H1 (cell line): ENCODE results near the gene LY86. TPM values are rescaled to one million over a fixed set of nuclear protein-coding genes. Genes with fewer than 3 reads are reported as not detected.

ENCODE experiments used
- CTCF ChIA-PET: fragments of 300-600 bp; sonication (Branson Sonifier 250); formaldehyde crosslinking; loops from one replicate; lab custom pipeline; 2021; ENCODE audit not compliant: partially characterized antibody; lab: Charles Lee
- POLR2A ChIA-PET: fragments of 300-600 bp; sonication (Branson Sonifier 250); formaldehyde crosslinking; loops from one replicate; lab custom pipeline; 2021; ENCODE audit warnings: inconsistent platforms; ENCODE audit not compliant: partially characterized antibody; lab: Charles Lee
- DNase-seq, 2 experiments: peaks; one replicate each; pipeline versions ENCODE4 v3.0.0 to v3.0.0-alpha.2; 2010 to 2022; ENCODE audit warnings: low spot score in 2 of 2, low read depth in 1 of 2, mixed read lengths in 1 of 2
- FAIRE-seq: peaks from 2 replicates; lab custom pipeline; 2011; peaks lifted over from hg19 to GRCh38; lab: Jason Lieb, UNC
- H2AFZ ChIP-seq: 2 replicates; pipeline ENCODE4 v1.8.1; 2012; ENCODE audit warnings: low read length, inconsistent platforms
- H2AK5ac ChIP-seq: 2 replicates; pipeline ENCODE4 v1.6.1; 2013; ENCODE audit warnings: low read depth, low read length
- H2BK120ac ChIP-seq: replicated peaks from 2 replicates; pipeline ENCODE3; 2013; ENCODE audit warnings: low read depth, low read length, inconsistent platforms
- H2BK12ac ChIP-seq: 2 replicates; pipeline ENCODE4 v1.6.1; 2013; ENCODE audit warnings: low read depth, low read length
- H2BK15ac ChIP-seq: 2 replicates; pipeline ENCODE4 v1.6.1; 2013; ENCODE audit warnings: low read length
- H2BK20ac ChIP-seq: 2 replicates; pipeline ENCODE4 v1.6.1; 2013; ENCODE audit warnings: low read length
- H2BK5ac ChIP-seq: 2 replicates; pipeline ENCODE4 v1.6.1; 2013; ENCODE audit warnings: low read depth, low read length
- H3K14ac ChIP-seq: 2 replicates; pipeline ENCODE4 v1.6.1; 2013; ENCODE audit warnings: inconsistent platforms; ENCODE audit not compliant: insufficient read length
- H3K18ac ChIP-seq: 2 replicates; pipeline ENCODE4 v1.6.1; 2013; ENCODE audit warnings: low read length; ENCODE audit errors: extremely low read depth
- H3K23ac ChIP-seq: 2 replicates; pipeline ENCODE4 v1.6.1; 2013; ENCODE audit warnings: inconsistent platforms; ENCODE audit not compliant: insufficient read length
- H3K23me2 ChIP-seq: 2 replicates; pipeline ENCODE4 v1.6.1; 2013; ENCODE audit warnings: low read depth, low read length
- H3K27ac ChIP-seq: 2 replicates; pipeline ENCODE4 v1.6.1; 2011; ENCODE audit warnings: low read depth, low read length, inconsistent platforms
- H3K27me3 ChIP-seq, 4 experiments: replicated peaks in 1 of 4; 1 replicate in 1 of 4; 2 replicates in 3 of 4; pipeline versions ENCODE4 v1.6.1 to v1.8.1; 2011 to 2013; ENCODE audit warnings: low read length in 3 of 4, mild to moderate bottlenecking in 3 of 4, inconsistent platforms in 2 of 4, mixed read lengths in 2 of 4, moderate library complexity in 1 of 4; ENCODE audit not compliant: control insufficient read depth in 3 of 4, insufficient read depth in 3 of 4; ENCODE audit errors: extremely low read depth in 1 of 4
- H3K36me3 ChIP-seq, 4 experiments: 2 replicates each; pipeline versions ENCODE4 v1.6.1 to v1.8.1; 2011 to 2013; ENCODE audit warnings: mild to moderate bottlenecking in 4 of 4, low read length in 3 of 4, moderate library complexity in 2 of 4, control low read depth in 1 of 4, inconsistent platforms in 1 of 4; ENCODE audit not compliant: insufficient read depth in 4 of 4, control insufficient read depth in 2 of 4
- H3K4ac ChIP-seq: replicated peaks from 2 replicates; pipeline ENCODE3; 2013; ENCODE audit warnings: low read length, low read depth, mixed read lengths, inconsistent platforms; ENCODE audit not compliant: insufficient read length
- H3K4me1 ChIP-seq, 4 experiments: replicated peaks in 1 of 4; 1 replicate in 1 of 4; 2 replicates in 3 of 4; pipeline versions ENCODE4 v1.6.1 to v1.8.1; 2011 to 2013; ENCODE audit warnings: low read length in 3 of 4, inconsistent platforms in 2 of 4, mixed read lengths in 1 of 4; ENCODE audit not compliant: insufficient read depth in 4 of 4, control insufficient read depth in 3 of 4
- H3K4me2 ChIP-seq, 2 experiments: 2 replicates each; pipeline versions ENCODE4 v1.6.1 to v1.8.1; 2011 to 2013; ENCODE audit warnings: low read depth in 2 of 2, low read length in 2 of 2, control low read depth in 1 of 2, inconsistent platforms in 1 of 2, mild to moderate bottlenecking in 1 of 2; ENCODE audit not compliant: insufficient read depth in 1 of 2
- H3K4me3 ChIP-seq, 4 experiments: fragments of 200-600, 300-600 bp in 1 of 4; sonication (generic), shearing (Covaris generic), sonication (Bioruptor Twin) in 1 of 4; 2 replicates each; pipeline versions ENCODE4 v1.5.1 to v1.8.1; 2011 to 2016; ENCODE audit warnings: low read length in 4 of 4, low read depth in 3 of 4, control low read depth in 2 of 4, inconsistent platforms in 2 of 4, mild to moderate bottlenecking in 2 of 4, mixed read lengths in 1 of 4, moderate library complexity in 1 of 4; ENCODE audit not compliant: insufficient read depth in 2 of 4; ENCODE audit errors: extremely low read depth in 1 of 4
- H3K56ac ChIP-seq: replicated peaks from 2 replicates; pipeline ENCODE3; 2013; ENCODE audit warnings: low read depth, mild to moderate bottlenecking, mixed read lengths, low read length, inconsistent platforms; ENCODE audit not compliant: insufficient read length
- H3K79me1 ChIP-seq: 2 replicates; pipeline ENCODE4 v1.6.1; 2013; ENCODE audit warnings: low read depth, low read length, control low read depth
- H3K79me2 ChIP-seq, 2 experiments: 2 replicates each; pipeline versions ENCODE4 v1.6.1 to v1.8.1; 2012 to 2013; ENCODE audit warnings: low read length in 2 of 2, mild to moderate bottlenecking in 2 of 2, inconsistent platforms in 1 of 2; ENCODE audit not compliant: insufficient read depth in 2 of 2, control insufficient read depth in 1 of 2
- H3K9ac ChIP-seq, 4 experiments: replicated peaks in 1 of 4; 1 replicate in 1 of 4; 2 replicates in 3 of 4; pipeline versions ENCODE4 v1.6.1 to v1.8.1; 2011 to 2013; ENCODE audit warnings: low read depth in 3 of 4, low read length in 3 of 4, control low read depth in 2 of 4, mild to moderate bottlenecking in 2 of 4, moderate library complexity in 2 of 4, inconsistent platforms in 1 of 4; ENCODE audit errors: extremely low read depth in 1 of 4
- H3K9me3 ChIP-seq, 2 experiments: 2 replicates each; pipeline versions ENCODE4 v1.6.1 to v1.8.1; 2012 to 2013; ENCODE audit warnings: mild to moderate bottlenecking in 2 of 2, moderate library complexity in 2 of 2, control low read depth in 1 of 2, inconsistent platforms in 1 of 2, low read depth in 1 of 2, low read length in 1 of 2, mixed read lengths in 1 of 2; ENCODE audit not compliant: insufficient read depth in 2 of 2
- H4K20me1 ChIP-seq, 2 experiments: replicated peaks in 1 of 2; 2 replicates each; pipeline versions ENCODE3 to v1.8.1; 2011 to 2013; ENCODE audit warnings: inconsistent platforms in 2 of 2, low read length in 2 of 2, mild to moderate bottlenecking in 1 of 2; ENCODE audit not compliant: insufficient read depth in 2 of 2, control insufficient read depth in 1 of 2
- H4K5ac ChIP-seq: 2 replicates; pipeline ENCODE4 v1.6.1; 2013; ENCODE audit warnings: low read length, low read depth, mixed read lengths, inconsistent platforms; ENCODE audit not compliant: insufficient read length
- H4K8ac ChIP-seq: 2 replicates; pipeline ENCODE4 v1.8.0; 2013; ENCODE audit warnings: mild to moderate bottlenecking, moderate library complexity, low read length, inconsistent platforms; ENCODE audit not compliant: insufficient read depth; ENCODE audit errors: extremely low read depth
- H4K91ac ChIP-seq: replicated peaks from 2 replicates; pipeline ENCODE3; 2013; ENCODE audit warnings: low read length, mixed read lengths, inconsistent platforms; ENCODE audit not compliant: insufficient read length
- SP1 ChIP-seq: IDR thresholded peaks from 2 replicates; pipeline ENCODE4 v1.6.1; 2011; ENCODE audit warnings: low read depth, low read length
- SRF ChIP-seq: IDR thresholded peaks from 2 replicates; pipeline ENCODE4 v1.6.1; 2011; ENCODE audit warnings: mild to moderate bottlenecking, low read depth, low read length, moderate library complexity
- WGBS, 2 experiments: shearing (Covaris generic) in 1 of 2; methylation state at CpG; one replicate each; pipeline versions ENCODE4 v1.1.6 to v1.1.7; 2013 to 2015; ENCODE audit warnings: low lambda C conversion rate in 2 of 2, mixed read lengths in 2 of 2, inconsistent platforms in 1 of 2, low coverage in 1 of 2, missing lambda C conversion rate in 1 of 2; ENCODE audit not compliant: insufficient replicate concordance in 2 of 2, insufficient coverage in 1 of 2, insufficient read length in 1 of 2; ENCODE audit errors: extremely low coverage in 1 of 2, missing lambda C conversion rate in 1 of 2; 5-methylcytosine and 5-hydroxymethylcytosine counted together
- polyA plus RNA-seq, 7 experiments: library from polyadenylated mRNA; depleted of rRNA in 3 of 7; stranded (reverse) in 5 of 7; unstranded in 2 of 7; fragments of >200 nt in 5 of 7; fragments of 200-250 nt in 2 of 7; gene quantifications; 1 replicate in 5 of 7; 2 replicates in 1 of 7; 4 replicates in 1 of 7; pipeline versions ENCODE4 v1.2.1 to v1.2.3, GENCODE V29; 2011 to 2013; ENCODE audit warnings: missing spikeins in 2 of 7, mixed read lengths in 2 of 7
- total RNA-seq: library from RNA; stranded (reverse); fragmentation: NEBNext Ultra II Directional; extraction: Animal tissue kit (Norgen Biotek cat#: 25700); gene quantifications from 2 replicates; pipeline ENCODE4 v1.2.1, GENCODE V29; 2021

The LY86 gene
- total and polyA plus RNA-seq, 2 of the 8 experiments (the other 6 are each of a cell fraction or from before 2014, with no cell fraction given): not detected

DNA sequence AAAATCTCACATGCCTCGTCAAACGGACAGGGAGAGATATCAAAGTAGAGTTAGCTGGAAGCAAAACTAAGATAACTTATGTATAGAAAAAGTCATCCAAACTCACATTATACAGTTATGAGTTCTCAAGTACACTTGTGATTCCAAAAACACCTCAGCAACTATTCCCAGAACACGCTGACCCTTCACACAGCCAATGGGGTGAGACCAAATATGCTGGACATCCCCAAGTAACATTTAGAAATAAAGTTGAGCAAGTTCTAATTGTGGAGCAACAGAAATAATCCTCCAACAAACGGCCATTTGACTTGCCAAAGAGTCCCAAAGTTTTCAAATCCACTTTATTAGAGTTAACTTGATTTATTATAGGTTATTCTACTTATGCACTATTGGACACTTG lies 52.4 kb downstream of the LY86 start:
- H3K18ac ChIP-seq: no peak overlapping the region
- no peak overlapping the region for H2BK12ac ChIP-seq
- no peak overlapping the region for H3K4ac ChIP-seq
- H4K8ac ChIP-seq: no peak overlapping the region
- H4K91ac ChIP-seq: no peak overlapping the region
- H3K4me2 ChIP-seq: no peak overlapping the region
- POLR2A ChIA-PET: no interaction called here
- TF ChIP-seq SP1 (no peak), SRF (no peak)
- no peak overlapping the region for H3K56ac ChIP-seq
- H2BK5ac ChIP-seq: no peak overlapping the region
- H3K4me1 ChIP-seq: peaks cover 0 to 6% (median 2%) of the 10 kb centered on the region in 4 experiments; a peak in 4 of 7 replicates
- H2BK15ac ChIP-seq: no peak overlapping the region
- WGBS, 2 experiments: 92% methylated on average over 4 of the region's 4 CpGs; no CpG with 5 or more reads in 1 of the 2 experiments
- no peaks in the 10 kb centered on the region for H4K20me1 ChIP-seq
- H2BK120ac ChIP-seq: no peak overlapping the region
- no peak overlapping the region for H3K4me3 ChIP-seq
- no peak overlapping the region for H3K14ac ChIP-seq
- H3K23me2 ChIP-seq: no peaks in the 10 kb centered on the region; the same call in 1 of the 2 replicates
- H2BK20ac ChIP-seq: no peak overlapping the region
- H3K79me1 ChIP-seq: no peaks in the 10 kb centered on the region
- H2AK5ac ChIP-seq: no peak overlapping the region
- no peak overlapping the region for H3K23ac ChIP-seq
- CTCF ChIA-PET: interaction anchor here (0.6 to 0.8 kb wide), 2 partner anchors 29 to 609 kb away, joined by 3 read pairs; no protein-coding TSS in a partner anchor
- no peak for DNase-seq
- no peaks in the 10 kb centered on the region for H3K9me3 ChIP-seq
- no peak overlapping the region for H4K5ac ChIP-seq
- H2AFZ ChIP-seq: no peak overlapping the region
- FAIRE-seq: no peak
- no peaks in the 10 kb centered on the region for H3K79me2 ChIP-seq
- H3K27me3 ChIP-seq: no peaks in the 10 kb centered on the region
- no peak overlapping the region for H3K27ac ChIP-seq
- H3K9ac ChIP-seq: no peak overlapping the region
- H3K36me3 ChIP-seq: no peaks in the 10 kb centered on the region
